Stimulated activated CD8-positive, alpha-beta memory T cell treated with anti-CD3 and anti-CD28 coated beads, Interleukin-15, amount 100 ng/mL, for 1 hour (primary cell): ENCODE data around the gene SLC19A3.
"Not testable (repeated sequence)": the region's sequence is repeated elsewhere in the genome, so short reads cannot be mapped to it uniquely, and the experiment has no call there.

ENCODE experiments used
- DNase-seq: peaks from one replicate; pipeline ENCODE4 v3.0.0-alpha.2; 2020; ENCODE audit warnings: low read depth

The SLC19A3 gene

DNA sequence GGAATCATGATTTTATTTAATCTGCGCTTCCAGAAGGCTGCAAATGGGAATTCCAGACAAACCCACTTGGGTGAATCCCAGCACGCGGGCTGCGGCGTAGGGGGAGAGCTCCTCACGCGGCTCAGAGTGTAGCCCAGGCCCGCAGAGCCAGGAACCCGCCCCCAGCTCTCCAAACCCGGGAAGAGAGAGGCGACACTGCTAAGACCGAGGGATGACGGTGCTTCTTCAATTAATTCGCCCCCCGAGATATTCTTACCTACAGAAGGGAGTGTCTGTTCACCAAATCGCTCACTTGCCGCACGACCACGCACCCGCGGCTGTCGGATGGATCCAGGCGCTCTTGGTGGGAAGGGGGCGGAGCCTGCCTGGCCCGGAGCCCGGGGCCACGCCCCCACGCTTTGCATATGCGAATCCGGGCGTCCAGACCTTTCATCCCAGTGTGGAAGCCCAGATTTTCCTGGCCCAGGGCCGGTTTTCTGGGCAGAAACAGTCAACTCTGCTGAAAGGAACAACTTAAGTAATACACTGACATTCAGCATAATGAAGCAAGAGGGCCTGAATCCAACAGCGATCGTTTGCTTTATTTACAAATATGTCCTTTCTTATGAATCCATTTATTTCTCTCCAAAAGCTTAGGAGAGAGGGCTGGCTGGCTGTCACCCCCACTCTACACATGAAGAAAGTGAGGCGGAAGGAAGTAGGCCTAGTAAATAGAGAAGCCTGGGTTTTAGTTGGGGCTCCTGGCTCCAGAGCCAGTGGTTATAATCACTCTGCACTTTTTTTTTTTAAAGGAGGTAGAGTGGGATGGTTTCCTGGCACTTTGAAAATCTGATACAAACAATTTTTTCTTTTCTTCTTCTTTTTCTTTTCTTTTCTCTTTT, at the start of gene SLC19A3:
Gene SLC19A3 (minus strand): TSS at position 342 of the 881 bp plus-strand sequence. CDS start 15,710 bp downstream, outside the sequence.
- DNase-seq: no peak

DNA sequence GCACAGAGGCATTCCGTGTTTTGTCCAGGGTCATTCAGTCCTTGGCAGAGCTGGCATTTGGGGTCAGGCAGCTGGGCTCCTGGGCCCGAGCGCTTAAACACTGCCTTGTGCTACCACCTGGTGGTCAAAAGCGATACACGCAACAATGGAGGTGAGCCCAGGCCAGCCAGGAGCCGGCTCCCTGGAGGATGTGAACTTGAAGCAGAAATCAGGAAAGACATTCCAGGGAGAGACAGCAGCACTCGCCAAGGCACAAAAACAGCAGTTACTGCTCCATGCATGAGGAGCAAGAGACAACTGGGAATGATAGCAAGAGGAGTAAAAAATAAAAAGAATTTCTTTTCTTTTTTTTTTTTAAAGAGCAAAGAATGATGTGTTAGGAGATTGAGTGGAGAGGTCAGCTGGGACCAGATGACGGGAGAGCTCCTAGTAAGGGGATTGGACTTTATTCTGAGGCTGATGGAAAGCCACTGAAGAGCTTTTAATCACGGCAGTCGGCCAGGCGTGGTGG, 48.6 kb upstream of the SLC19A3 start:
- peak; percentile 14 for DNase-seq

DNA sequence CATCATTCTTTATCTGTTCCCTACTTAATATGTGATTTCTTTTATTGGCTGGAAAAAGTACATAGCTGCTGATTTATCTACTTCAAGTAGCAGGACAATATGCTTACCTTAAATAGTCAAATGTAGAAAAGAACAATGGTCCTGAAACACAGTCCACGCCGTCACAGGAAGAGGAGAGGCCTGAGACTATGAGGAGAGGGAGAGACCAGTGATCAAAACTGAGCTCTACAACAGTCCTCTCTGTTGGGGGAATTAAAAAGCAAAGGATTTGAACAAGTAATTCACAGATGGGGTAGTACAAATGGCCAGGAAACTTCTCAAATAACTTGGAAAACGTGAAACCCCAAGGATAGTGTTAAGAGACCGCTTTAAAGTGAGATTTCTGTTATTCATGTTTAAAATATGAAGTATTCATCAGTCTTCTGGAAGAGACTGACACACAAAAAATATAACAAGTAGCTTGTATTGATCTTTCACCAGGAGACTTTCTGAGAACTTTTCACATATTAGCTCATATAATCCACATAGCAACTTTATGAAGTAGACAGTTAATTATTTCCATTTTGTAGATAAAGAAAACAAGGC, 48.1 kb upstream of the SLC19A3 start:
- DNase-seq: no peak

DNA sequence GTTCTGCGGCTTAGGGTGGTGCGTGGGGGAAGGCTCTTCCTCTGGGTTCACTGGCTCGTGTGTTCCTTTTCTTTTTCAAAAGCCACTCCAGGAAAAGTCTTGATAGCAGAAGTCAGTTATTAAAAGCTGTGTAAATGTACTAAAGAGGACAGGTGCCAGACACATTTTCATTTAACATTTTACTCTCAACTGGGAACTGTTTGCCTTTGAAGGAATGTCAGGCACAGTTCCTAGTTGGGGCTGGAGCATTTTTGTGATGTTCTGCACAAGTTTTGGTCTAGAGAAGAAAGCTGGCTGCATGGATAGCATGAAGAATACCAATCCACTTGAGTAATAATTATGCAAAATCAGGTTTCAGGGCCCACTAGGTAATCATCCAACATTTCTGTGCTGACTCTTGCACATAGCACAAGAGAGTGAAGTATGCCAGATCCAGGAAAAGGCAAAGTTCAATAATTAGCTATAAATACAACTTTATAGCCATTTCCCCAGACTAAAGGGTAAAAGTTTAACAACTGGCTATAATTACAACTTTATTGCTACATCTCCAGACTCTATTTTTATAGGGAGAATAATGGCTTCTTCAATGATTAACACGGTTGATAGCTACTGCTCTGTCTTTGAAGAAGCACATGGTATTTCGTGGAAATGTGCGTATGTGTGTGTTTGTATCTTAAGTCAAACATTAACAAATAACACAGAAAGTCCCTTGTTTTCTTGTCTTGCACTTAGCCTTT, 44.1 kb upstream of the SLC19A3 start:
- no peak for DNase-seq

DNA sequence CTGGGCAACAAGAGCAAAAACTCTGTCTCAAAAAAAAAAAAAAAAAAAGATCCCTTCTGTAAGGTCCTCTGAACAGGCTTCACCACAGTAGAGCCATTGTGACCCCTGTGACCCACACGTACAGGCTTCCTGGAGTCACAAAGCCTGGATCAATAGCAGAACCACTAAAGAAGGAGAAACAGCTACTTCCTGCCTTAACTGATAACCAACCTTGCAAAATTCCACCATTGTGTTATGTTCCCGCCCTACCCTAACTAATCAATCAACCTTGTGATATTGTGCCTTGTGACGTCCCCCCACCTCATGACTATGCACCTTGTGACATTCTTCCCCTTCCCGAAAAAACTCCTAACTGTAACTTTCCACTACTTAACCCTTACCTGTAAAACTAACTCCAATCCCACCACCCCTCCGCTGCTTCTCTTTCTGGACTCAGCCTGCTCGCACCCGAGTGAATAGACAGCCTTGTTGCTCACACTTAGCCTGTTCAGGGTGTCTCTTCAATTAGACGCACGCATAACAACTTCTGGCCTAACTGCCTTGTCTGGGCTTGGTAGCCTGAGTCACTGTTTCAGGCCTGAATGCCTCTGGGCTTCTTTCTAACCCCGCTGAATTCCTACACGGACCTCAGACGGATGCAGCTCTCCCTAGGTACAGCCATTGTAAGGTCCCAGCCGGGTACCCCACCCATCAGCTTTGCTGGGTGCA, 41.7 kb upstream of the SLC19A3 start:
- DNase-seq: no peak

DNA sequence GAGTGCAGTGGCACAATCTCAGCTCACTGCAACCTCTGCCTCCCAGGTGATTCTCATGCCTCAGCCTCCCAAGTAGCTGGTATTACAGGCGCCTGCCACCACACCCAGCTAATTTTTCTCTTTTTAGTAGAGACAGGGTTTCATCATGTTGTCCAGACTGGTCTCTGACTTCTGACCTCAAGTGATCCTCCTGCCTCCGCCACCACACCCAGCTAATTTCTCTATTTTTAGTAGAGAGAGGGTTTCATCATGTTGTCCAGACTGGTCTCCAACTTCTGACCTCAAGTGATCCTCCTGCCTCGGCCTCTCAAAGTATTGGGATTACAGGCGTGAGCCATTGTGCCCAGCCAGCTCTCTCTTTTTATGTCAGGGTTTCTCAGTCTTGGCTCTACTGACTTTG, 38.4 kb upstream of the SLC19A3 start:
- DNase-seq: not testable (repeated sequence)

DNA sequence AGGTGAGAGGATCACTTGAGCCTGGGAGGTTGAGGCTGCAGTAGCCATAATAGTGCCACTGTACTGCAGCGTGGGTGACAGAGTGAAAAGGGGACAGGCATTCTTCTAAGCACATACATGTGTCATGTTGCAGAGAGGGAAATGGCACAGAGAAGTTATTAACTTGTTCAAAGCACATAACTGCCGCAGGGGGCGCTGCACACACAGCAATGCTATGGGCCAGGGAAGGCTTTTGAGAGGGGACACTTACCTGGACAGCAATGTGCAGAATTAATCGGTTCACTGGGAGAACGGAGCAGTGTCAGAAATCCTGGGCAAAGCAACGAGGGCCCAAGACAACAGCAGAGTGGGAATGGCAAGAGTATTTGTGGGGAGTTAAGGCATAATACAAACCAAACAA, 30.3 kb upstream of the SLC19A3 start:
- DNase-seq: no peak

DNA sequence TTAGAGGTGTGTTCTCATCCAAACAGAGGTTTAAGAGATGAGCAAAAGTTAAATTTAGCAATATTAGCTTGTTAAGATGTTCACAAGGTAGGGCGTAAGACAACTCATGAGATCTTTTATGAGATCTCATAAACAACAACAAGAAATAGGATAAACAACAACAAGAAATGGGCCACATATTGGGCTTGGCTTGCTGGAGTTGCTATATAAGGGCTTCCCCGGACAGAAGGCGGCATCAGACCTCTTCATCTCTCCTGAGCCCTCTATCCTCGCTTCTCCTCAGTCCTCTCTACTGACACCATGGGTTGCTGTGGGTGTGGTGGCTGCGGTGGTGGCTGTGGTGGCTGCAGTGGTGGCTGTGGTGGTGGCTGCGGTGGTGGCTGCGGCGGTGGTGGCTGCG, 27.8 kb upstream of the SLC19A3 start, which contains the start of gene SCYGR8:
Gene SCYGR8 (plus strand): TSS at position 301 of the 400 bp plus-strand sequence. CDS start 0 bp downstream, at position 301.
- no peak for DNase-seq

DNA sequence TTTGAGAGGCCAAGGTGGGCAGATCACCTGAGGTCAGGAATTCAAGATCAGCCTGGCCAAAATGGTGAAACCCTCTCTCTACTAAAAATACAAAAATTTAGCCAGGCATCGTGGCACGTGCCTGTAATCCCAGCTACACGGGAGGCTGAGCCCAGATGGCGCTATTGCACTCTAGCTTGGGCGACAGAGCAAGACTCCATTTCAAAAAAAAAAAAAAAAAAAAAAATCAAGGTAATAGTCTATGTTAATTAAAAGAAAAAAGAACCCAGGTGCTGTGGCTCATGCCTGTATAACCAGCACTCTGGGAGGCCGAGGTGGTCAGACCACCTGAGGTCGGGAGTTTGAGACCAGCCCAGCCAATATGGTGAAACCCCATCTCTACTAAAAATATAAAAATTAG, 22.9 kb upstream of the SLC19A3 start:
- DNase-seq: not testable (repeated sequence)

DNA sequence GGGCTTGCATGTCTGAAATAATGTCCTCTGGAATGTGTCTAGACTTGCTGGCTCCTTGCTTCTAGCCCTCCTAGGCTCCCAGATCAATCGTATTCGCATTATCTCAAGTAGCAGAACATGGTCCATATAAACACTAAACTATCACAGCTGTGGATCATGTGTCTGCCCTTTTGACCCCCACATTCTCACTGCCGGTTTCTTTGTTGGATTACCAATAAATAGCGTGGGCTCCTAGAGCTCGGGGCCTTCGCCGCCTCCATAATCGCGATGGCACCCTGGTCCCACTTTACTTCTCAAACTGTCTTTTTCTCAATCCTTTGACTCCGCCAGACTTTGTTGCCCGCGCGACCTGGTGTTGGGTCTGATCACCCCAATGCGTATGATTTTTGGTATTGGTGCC, 21.5 kb upstream of the SLC19A3 start:
- DNase-seq: no peak

DNA sequence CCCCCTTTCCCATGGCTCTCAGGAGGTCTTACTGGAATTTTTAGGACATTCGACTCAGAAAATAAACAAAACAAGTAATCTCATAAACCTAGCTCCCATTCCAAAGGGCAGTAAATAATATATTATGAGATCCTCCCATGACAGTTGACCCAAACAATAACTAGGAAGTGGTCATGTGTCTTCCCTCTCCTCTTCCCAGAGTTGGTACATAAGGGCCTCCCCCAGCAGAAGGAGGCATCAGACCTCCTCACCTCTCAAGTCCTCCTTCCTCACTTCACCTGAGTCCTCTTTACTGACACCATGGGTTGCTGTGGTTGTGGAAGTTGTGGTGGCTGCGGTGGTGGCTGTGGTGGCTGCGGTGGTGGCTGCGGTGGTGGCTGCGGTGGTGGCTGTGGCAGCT, 10.2 kb upstream of the SLC19A3 start, which contains the start of gene SCYGR7:
Gene SCYGR7 (plus strand): TSS at position 301 of the 400 bp plus-strand sequence. CDS start 0 bp downstream, at position 301.
- DNase-seq: no peak

DNA sequence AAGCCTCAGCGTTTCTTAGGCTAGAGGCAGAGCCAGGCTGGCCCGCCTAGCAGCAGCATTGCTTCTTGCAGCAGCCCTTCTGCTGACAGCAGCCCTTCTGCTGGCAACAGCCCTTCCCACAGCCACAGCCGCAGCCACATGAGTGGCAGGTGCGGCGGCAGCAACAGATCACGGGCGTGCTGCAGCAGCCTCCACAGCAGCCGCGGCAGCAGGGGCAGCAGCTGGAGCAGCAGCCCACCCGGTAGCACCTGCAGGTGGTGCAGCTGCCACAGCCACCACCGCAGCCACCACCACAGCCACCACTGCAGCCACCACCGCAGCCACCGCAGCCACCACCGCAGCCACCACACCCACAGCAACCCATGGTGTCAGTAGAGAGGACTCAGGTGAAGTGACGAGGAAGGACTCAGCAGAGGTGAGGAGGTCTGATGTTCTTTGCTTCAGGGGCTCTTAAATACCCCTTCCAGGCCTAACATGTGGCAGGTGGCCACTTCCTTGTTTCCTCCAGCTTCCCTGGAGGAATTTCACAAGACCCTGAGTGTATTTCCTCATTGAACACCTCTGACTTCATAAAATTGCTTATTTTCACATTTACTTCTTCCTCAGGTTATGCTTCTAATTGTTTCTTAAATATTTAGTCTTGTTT, 6.7 kb upstream of the SLC19A3 start, which contains the start of gene SCYGR6:
Gene SCYGR6 (minus strand): TSS at position 364 of the 646 bp plus-strand sequence. CDS start 0 bp downstream, at position 364.
- DNase-seq: no peak

DNA sequence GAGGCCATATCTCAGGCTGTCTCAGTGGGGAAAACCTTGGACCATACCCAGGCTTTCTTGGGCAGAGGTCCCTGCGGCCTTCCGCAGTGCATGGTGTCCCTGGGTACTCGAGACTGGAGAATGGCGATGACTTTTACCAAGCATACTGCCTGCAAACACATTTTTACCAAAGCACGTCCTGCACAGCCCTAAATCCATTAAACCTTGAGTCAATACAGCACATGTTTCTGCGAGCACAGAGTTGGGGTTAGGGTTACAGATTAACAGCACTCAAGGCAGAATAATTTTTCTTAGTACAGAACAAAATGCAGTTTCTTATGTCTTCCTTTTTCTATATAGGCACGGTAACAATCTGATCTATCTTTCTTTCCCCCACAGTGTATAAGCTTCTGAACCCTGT, 5.0 kb upstream of the SLC19A3 start:
- DNase-seq: not testable (repeated sequence)

DNA sequence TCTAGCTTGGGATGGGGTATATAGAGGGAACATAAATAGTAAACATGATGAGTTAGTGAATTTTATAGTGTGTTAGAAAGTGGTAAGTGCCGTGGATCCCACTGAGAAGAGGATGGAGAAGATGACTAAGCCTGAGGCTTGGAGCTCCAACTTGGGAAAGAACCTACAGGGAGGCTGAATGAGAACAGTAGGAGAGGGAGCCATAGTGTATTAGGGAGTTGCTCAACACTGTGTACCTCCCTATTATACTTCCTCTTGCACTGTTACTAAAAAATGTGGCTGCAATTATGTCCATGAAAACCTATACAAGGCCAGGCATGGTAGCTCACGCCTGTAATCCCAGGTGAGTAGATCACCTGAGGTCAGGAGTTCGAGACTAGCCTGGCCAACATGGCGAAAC, 2.9 kb upstream of the SLC19A3 start:
- DNase-seq: no peak

DNA sequence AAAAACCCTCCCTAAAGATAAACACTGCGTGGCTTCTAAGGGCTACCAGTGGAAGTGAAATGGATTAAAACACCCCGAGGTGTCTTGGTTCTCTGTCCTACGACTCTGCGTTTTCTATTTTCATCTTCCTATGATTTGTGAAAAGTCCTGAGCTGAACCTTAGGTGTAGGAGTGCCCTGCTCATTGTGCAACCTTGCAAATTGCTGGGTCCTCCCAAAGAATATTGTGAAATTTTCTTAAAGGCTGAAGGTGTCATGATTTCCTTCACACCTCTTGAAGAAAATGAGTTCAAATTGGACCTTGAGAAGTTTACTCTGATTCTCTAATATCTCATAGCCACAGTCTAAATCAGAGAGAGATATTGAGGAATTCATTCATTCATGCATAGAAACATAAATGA, 1.8 kb upstream of the SLC19A3 start:
- DNase-seq: no peak

DNA sequence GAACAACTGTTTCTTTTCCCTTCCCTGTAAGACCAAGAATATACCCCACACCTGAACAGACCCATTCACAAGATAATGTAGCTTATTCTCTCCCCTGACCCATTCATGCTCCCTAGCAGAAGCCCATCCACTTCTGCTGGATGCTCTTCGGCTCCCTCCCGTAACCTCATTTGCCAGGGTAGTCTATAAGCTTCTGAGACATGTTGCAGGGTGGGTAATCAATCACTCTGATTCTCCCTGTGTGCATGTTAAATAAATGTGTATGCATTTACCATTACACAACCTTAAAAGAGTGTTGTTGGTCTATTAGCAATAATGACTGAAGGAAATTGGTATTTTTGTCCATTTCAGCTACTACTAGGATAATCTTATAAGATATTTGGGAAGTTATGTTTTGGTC, 1.3 kb downstream of the SLC19A3 start:
- DNase-seq: no peak

DNA sequence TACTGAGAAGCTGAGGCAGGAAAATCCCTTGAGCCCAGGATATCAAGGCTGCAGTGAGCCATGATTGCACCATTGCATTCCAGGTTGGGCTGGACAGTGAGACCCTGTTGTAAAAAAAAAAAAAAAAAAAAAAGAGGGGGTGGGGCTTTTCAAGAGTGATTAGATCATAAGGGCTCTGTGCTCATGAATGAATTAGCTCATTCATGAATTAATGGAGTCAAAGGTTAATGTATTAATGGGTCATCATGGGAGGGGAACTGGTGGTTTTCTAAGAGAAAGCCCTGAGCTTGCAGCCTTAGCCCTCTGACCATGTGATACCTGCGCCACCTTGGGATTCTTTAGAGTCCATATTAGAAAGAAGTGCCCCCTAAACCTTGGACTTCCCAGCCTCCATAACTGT, 4.5 kb downstream of the SLC19A3 start:
- DNase-seq: no peak

DNA sequence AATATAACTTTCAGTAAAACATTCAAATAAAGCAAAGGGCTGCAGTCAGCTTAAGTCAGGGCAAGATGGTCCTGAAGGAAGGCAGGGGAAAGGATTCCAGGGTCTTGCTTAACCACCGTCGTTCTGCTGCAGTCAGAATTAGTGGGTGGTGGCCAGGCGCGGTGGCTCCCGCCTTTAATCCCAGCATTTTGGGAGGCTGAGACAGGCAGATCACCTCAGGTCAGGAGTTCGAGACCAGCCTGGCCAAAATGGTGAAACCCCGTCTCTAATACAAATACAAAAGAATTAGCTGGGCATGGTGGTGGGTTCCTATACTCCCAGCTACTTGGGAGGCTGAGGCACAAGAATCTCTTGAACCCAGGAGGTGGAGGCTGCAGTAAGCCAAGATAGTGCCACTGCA, 6.8 kb downstream of the SLC19A3 start:
- DNase-seq: no peak

DNA sequence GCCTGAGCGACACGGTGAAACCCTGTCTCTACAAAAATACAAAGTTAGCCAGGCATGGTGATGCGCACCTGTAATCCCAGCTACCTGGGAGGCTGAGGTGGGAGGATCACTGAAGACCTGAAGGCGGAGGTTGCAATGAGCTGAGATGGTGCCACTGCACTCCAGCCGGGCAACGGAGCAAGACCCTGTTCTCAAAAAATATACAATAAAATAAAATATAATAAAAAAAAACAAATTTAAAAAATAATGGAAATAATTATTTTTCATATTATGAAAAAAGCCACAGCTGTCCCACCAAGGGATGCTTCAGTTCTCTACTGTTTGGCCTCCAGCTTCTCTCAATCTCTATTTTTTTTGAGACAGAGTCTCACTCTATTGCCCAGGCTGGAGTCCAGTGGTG, 10.4 kb downstream of the SLC19A3 start:
- DNase-seq: no peak

DNA sequence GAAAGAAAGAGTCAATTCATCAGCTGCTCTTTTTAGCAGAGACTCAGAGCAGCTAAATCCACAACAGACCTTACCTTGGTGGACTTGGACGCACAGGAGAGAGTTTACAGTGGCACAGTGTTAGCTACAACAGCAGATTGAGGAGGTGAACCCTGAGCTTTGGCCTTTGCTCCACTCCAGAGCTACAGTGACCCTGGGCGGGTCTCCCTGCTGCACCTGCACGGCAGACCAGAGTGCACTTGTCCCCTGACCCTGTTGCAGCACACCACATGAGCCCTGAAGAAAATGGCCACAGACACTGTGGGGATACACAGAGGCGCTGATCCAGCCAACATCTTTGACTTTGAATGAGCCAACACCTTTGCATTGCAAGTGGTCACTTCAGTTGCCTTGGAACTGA, 11.0 kb downstream of the SLC19A3 start:
- no peak for DNase-seq

DNA sequence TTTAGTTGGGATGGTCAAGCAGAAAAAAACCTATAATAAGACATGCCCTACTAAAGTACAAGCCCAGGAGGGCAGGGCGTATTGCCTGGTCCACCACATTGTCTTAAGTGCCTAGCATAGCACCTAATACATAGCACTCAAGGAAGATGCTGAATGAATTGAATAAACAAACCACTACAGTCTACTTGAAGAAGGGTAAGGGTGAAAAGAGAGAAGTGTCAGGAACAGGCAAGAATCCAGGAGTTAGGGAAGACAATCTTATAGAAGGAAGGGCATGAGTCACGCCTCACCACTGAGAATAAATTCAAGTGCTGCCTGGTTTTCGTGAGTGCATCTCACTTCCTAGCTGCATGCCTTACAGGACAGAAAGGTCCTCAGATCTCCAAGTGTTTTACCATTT, 13.9 kb downstream of the SLC19A3 start:
- no peak for DNase-seq
